Progenitor cell of endocrine pancreas (in vitro differentiated cells): ENCODE measurements around the gene SPACDR. TPM values are rescaled to one million over a fixed set of nuclear protein-coding genes. Genes with fewer than 3 reads are reported as not detected.

ENCODE experiments used
- DNase-seq: peaks from one replicate; pipeline ENCODE4 v3.0.0; 2021; ENCODE audit warnings: low spot score; ENCODE audit not compliant: unreplicated experiment
- H3K27ac Mint-ChIP-seq: 2 replicates; pipeline ENCODE4 v1.8.0; 2021; ENCODE audit warnings: mild to moderate bottlenecking, moderate library complexity, mixed read lengths
- H3K27me3 Mint-ChIP-seq: 2 replicates; pipeline ENCODE4 v1.8.0; 2021; ENCODE audit warnings: mixed read lengths
- H3K36me3 Mint-ChIP-seq: 2 replicates; pipeline ENCODE4 v1.8.0; 2022; ENCODE audit warnings: mixed read lengths; ENCODE audit not compliant: insufficient read depth
- H3K4me1 Mint-ChIP-seq: 2 replicates; pipeline ENCODE4 v1.8.0; 2021; ENCODE audit warnings: low read depth, mixed read lengths
- H3K4me3 Mint-ChIP-seq: 2 replicates; pipeline ENCODE4 v1.8.0; 2021; ENCODE audit warnings: low read depth, mild to moderate bottlenecking, moderate library complexity, mixed read lengths
- H3K9me3 Mint-ChIP-seq: 2 replicates; pipeline ENCODE4 v1.8.0; 2021; ENCODE audit warnings: low read depth, mixed read lengths
- CTCF ChIP-seq: fragments of 200-600 bp; sonication (generic); IDR thresholded peaks from one replicate; pipeline ENCODE4 v1.5.0; 2021; ENCODE audit warnings: antibody characterized with exemption, mild to moderate bottlenecking; ENCODE audit not compliant: unreplicated experiment
- total RNA-seq: library from RNA; stranded (reverse); gene quantifications from 2 replicates; pipeline ENCODE4 v1.2.1, GENCODE V29; 2021

SPACDR gene
- total RNA-seq, 1 donor from 2014 or later, result 0.67 TPM

- no peak for TF ChIP-seq CTCF
- Mint-ChIP-seq H3K4me3 (no peak overlapping the region), H3K36me3 (no peaks in the 10 kb centered on the region), H3K27me3 (peaks cover 25% of the 10 kb centered on the region), H3K27ac (no peak overlapping the region), H3K4me1 (peaks cover 2% of the 10 kb centered on the region), H3K9me3 (no peaks in the 10 kb centered on the region)
- no peak for DNase-seq
Measured at GRCh38 chr7:100491192-100491578, 27.1 kb upstream of the SPACDR start.

- TF ChIP-seq CTCF, result no peak
- Mint-ChIP-seq H3K4me3 (no peak overlapping the region), H3K9me3 (no peaks in the 10 kb centered on the region), H3K36me3 (no peaks in the 10 kb centered on the region), H3K27me3 (peaks cover 23% of the 10 kb centered on the region), H3K27ac (no peak overlapping the region), H3K4me1 (peaks cover 6% of the 10 kb centered on the region)
- DNase-seq, result no peak
Measured at GRCh38 chr7:100490483-100491191, 26.6 kb upstream of the SPACDR start.

- Mint-ChIP-seq H3K4me1 (peaks cover 11% of the 10 kb centered on the region), H3K4me3 (no peak overlapping the region), H3K27ac (no peak overlapping the region), H3K36me3 (no peaks in the 10 kb centered on the region), H3K9me3 (no peaks in the 10 kb centered on the region), H3K27me3 (peaks cover 22% of the 10 kb centered on the region)
- DNase-seq, result no peak
- no peak for TF ChIP-seq CTCF
Measured at GRCh38 chr7:100489824-100490223, 25.8 kb upstream of the SPACDR start.

GRCh38 chr7:100489121-100489520, 25.1 kb upstream of the SPACDR start:
- H3K4me3 Mint-ChIP-seq, result no peak overlapping the region
- no peaks in the 10 kb centered on the region for H3K9me3 Mint-ChIP-seq
- no peak for DNase-seq
- H3K27ac Mint-ChIP-seq, result no peak overlapping the region
- no peaks in the 10 kb centered on the region for H3K36me3 Mint-ChIP-seq
- no peak for TF ChIP-seq CTCF
- H3K4me1 Mint-ChIP-seq, result peaks cover 14% of the 10 kb centered on the region
- peaks cover 18% of the 10 kb centered on the region for H3K27me3 Mint-ChIP-seq

- TF ChIP-seq CTCF, result no peak
- Mint-ChIP-seq H3K27ac (no peak overlapping the region), H3K9me3 (no peaks in the 10 kb centered on the region), H3K36me3 (no peaks in the 10 kb centered on the region), H3K4me3 (no peak overlapping the region), H3K27me3 (peaks cover 15% of the 10 kb centered on the region), H3K4me1 (peaks cover 14% of the 10 kb centered on the region)
- no peak for DNase-seq
Measured at GRCh38 chr7:100488333-100489095, 24.5 kb upstream of the SPACDR start.
